ENCODE data around the gene BTG3.

BTG3 gene

DNA sequence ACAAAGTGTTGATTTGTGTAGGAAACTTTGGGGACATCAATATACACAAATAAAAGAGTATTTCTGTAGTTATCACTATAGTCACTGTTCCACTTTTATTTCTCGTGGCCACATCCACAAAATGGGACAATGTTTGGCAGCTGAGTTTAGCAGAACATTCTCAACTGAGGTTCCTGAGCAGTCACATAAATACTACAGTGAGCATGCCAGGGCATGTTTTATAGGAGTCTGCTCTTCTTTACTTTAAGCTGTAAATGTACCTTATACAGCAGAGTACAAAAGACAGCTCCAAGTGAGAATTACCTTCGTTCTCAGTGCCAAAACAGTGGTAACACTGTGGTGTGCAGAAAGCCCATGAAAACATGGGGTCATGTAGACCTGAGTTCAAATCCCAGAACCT, 5.0 kb downstream of the BTG3 start:
- H3K4me2 ChIP-seq (ENCODE audit: low read depth, low read length), result no peak overlapping the region
- H3K27ac ChIP-seq (ENCODE audit: low read length), result no peak overlapping the region
- H3K4me1 ChIP-seq (ENCODE audit: low read length), result peaks cover 6% of the 10 kb centered on the region
- no peaks in the 10 kb centered on the region for H3K9me2 ChIP-seq (replicated peaks; ENCODE audit: insufficient read depth, low read length)
- peaks cover 28% of the 10 kb centered on the region for H4K20me1 ChIP-seq (ENCODE audit: insufficient read depth, low read length)
- H3K79me2 ChIP-seq (ENCODE audit: low read length), result peaks cover 97% of the 10 kb centered on the region
- peaks cover 7% of the 10 kb centered on the region for H3F3A ChIP-seq (ENCODE audit: insufficient read depth, low read length)
- no peak overlapping the region for H2AFZ ChIP-seq (ENCODE audit: low read length)
- DNase-seq, result no peak
- no peak overlapping the region for H3K9ac ChIP-seq (ENCODE audit: low read length)
- peaks cover 30% of the 10 kb centered on the region for H3K36me3 ChIP-seq (replicated peaks; ENCODE audit: insufficient read depth, low read length)
- TF ChIP-seq EZH2 (optimal IDR thresholded peaks at IDR 0.05; ENCODE audit: low read depth, low read length) (no peak), EZH2phosphoT487 (IDR thresholded peaks at IDR 0.05; ENCODE audit: low read length) (no peak)
- H3K27me3 ChIP-seq (replicated peaks; ENCODE audit: insufficient read depth, low read length), result no peaks in the 10 kb centered on the region
- no peak overlapping the region for H3K4me3 ChIP-seq (ENCODE audit: low read length)
- no peaks in the 10 kb centered on the region for H3K9me3 ChIP-seq (replicated peaks; ENCODE audit: insufficient read depth, low read length)

DNA sequence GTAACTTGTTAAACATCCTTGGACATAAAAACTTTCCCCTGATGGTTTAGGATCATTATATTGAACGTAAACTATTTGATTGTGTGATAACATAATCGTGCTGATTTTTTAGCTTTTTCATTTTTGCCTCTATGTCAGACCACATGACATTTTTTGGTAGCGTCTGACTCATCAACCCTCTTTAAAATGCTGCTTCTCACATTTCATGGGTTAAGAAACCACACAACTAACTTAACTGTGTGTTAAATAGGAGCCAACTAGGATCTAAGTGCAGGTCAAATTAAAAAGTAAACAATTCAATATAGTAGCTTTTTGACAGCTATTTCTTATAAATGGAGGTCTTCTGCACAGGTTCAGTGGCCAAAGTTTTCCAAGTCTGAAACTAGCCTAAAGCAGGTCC, 9.8 kb downstream of the BTG3 start:
- Histone ChIP-seq H3K36me3 (replicated peaks; ENCODE audit: insufficient read depth, low read length) (peaks cover 29% of the 10 kb centered on the region), H3K9ac (ENCODE audit: low read length) (no peak overlapping the region), H3K4me1 (ENCODE audit: low read length) (0 out of 2 replicates have a peak, but pooled peaks cover 3% of the 10 kb centered on the region), H3K27me3 (replicated peaks; ENCODE audit: insufficient read depth, low read length) (no peaks in the 10 kb centered on the region), H3F3A (ENCODE audit: insufficient read depth, low read length) (no peaks in the 10 kb centered on the region; the same call in 1 of the 2 replicates), H4K20me1 (ENCODE audit: insufficient read depth, low read length) (peaks cover 17% of the 10 kb centered on the region; the same call in 1 of the 2 replicates), H3K9me3 (replicated peaks; ENCODE audit: insufficient read depth, low read length) (no peaks in the 10 kb centered on the region), H2AFZ (ENCODE audit: low read length) (no peak overlapping the region), H3K9me2 (replicated peaks; ENCODE audit: insufficient read depth, low read length) (no peaks in the 10 kb centered on the region), H3K27ac (ENCODE audit: low read length) (no peak overlapping the region), H3K4me2 (ENCODE audit: low read depth, low read length) (no peak overlapping the region), H3K79me2 (ENCODE audit: low read length) (peaks cover 85% of the 10 kb centered on the region), H3K4me3 (ENCODE audit: low read length) (no peak overlapping the region)
- TF ChIP-seq EZH2phosphoT487 (IDR thresholded peaks at IDR 0.05; ENCODE audit: low read length) (no peak), EZH2 (optimal IDR thresholded peaks at IDR 0.05; ENCODE audit: low read depth, low read length) (no peak)
- TF ChIP-seq, protein P1, sequence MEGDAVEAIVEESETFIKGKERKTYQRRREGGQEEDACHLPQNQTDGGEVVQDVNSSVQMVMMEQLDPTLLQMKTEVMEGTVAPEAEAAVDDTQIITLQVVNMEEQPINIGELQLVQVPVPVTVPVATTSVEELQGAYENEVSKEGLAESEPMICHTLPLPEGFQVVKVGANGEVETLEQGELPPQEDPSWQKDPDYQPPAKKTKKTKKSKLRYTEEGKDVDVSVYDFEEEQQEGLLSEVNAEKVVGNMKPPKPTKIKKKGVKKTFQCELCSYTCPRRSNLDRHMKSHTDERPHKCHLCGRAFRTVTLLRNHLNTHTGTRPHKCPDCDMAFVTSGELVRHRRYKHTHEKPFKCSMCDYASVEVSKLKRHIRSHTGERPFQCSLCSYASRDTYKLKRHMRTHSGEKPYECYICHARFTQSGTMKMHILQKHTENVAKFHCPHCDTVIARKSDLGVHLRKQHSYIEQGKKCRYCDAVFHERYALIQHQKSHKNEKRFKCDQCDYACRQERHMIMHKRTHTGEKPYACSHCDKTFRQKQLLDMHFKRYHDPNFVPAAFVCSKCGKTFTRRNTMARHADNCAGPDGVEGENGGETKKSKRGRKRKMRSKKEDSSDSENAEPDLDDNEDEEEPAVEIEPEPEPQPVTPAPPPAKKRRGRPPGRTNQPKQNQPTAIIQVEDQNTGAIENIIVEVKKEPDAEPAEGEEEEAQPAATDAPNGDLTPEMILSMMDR (IDR thresholded peaks at IDR 0.05; ENCODE audit: low read length), result no peak
- DNase-seq, result no peak

DNA sequence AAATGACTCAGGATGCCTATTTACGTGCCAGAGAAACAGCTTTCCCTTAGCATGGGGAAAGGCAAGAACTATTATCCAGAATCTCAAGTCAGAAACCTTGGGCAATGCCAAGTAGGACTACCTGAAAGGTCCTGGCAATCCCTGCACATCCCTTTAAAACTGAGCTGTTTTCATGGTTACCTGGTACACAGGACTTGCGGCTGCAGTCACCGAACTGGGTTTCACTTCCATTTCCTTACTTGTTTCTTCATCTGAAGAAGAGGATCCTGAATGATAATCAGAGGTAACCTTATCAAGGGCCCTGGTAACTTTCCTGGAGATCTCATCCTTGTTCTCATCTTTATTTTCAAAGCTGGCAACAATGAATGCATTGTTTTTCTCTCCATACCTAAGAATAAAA, 14.3 kb downstream of the BTG3 start:
- no peaks in the 10 kb centered on the region for H4K20me1 ChIP-seq (ENCODE audit: insufficient read depth, low read length)
- peak overlapping the region; percentile 15; the same call in 1 of the 2 replicates for H3K27ac ChIP-seq (ENCODE audit: low read length)
- TF ChIP-seq EZH2phosphoT487 (IDR thresholded peaks at IDR 0.05; ENCODE audit: low read length) (no peak), EZH2 (optimal IDR thresholded peaks at IDR 0.05; ENCODE audit: low read depth, low read length) (no peak)
- TF ChIP-seq, protein P1 (IDR thresholded peaks at IDR 0.05; ENCODE audit: low read length), result no peak
- H3K27me3 ChIP-seq (replicated peaks; ENCODE audit: insufficient read depth, low read length), result no peaks in the 10 kb centered on the region
- peaks cover 53% of the 10 kb centered on the region for H3K79me2 ChIP-seq (ENCODE audit: low read length)
- no peak overlapping the region for H3K9ac ChIP-seq (ENCODE audit: low read length)
- no peak overlapping the region for H2AFZ ChIP-seq (ENCODE audit: low read length)
- no peak overlapping the region for H3K4me2 ChIP-seq (ENCODE audit: low read depth, low read length)
- no peaks in the 10 kb centered on the region; the same call in 1 of the 2 replicates for H3F3A ChIP-seq (ENCODE audit: insufficient read depth, low read length)
- H3K4me1 ChIP-seq (ENCODE audit: low read length), result 0 out of 2 replicates have a peak, but pooled peaks cover 3% of the 10 kb centered on the region
- no peak overlapping the region for H3K4me3 ChIP-seq (ENCODE audit: low read length)
- peaks cover 19% of the 10 kb centered on the region for H3K36me3 ChIP-seq (replicated peaks; ENCODE audit: insufficient read depth, low read length)
- H3K9me2 ChIP-seq (replicated peaks; ENCODE audit: insufficient read depth, low read length), result no peaks in the 10 kb centered on the region
- no peak for DNase-seq
- H3K9me3 ChIP-seq (replicated peaks; ENCODE audit: insufficient read depth, low read length), result no peaks in the 10 kb centered on the region

DNA sequence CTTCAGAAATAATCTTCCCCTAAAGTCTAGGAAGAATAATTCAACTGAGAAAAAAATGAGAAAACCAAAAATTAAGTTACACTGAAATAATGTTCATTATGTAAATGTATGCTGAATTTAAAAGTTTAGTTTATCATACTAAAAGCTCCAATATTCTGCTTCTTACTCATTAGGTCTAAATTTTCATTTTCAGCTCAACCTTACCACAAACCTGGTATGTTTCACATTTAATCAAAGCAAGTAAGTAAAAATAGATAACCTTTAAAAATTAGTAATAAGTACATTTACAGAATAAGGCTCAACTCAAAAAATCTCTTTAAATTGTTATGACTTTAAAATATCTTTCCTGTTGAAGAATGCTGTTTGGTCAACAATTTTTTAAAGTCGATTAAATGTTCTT, 15.0 kb downstream of the BTG3 start:
- TF ChIP-seq, protein P1 (IDR thresholded peaks at IDR 0.05; ENCODE audit: low read length), result no peak
- TF ChIP-seq EZH2phosphoT487 (IDR thresholded peaks at IDR 0.05; ENCODE audit: low read length) (no peak), EZH2 (optimal IDR thresholded peaks at IDR 0.05; ENCODE audit: low read depth, low read length) (no peak)
- H3K9me2 ChIP-seq (replicated peaks; ENCODE audit: insufficient read depth, low read length), result no peaks in the 10 kb centered on the region
- DNase-seq, result no peak
- no peaks in the 10 kb centered on the region for H3K9me3 ChIP-seq (replicated peaks; ENCODE audit: insufficient read depth, low read length)
- H3K4me2 ChIP-seq (ENCODE audit: low read depth, low read length), result no peak overlapping the region
- H3K79me2 ChIP-seq (ENCODE audit: low read length), result peaks cover 45% of the 10 kb centered on the region
- H3K4me3 ChIP-seq (ENCODE audit: low read length), result no peak overlapping the region
- no peaks in the 10 kb centered on the region for H3K27me3 ChIP-seq (replicated peaks; ENCODE audit: insufficient read depth, low read length)
- H4K20me1 ChIP-seq (ENCODE audit: insufficient read depth, low read length), result no peaks in the 10 kb centered on the region
- H3K4me1 ChIP-seq (ENCODE audit: low read length), result 0 out of 2 replicates have a peak, but pooled peaks cover 3% of the 10 kb centered on the region
- no peak overlapping the region for H3K9ac ChIP-seq (ENCODE audit: low read length)
- no peak overlapping the region for H2AFZ ChIP-seq (ENCODE audit: low read length)
- peaks cover 13% of the 10 kb centered on the region; the same call in 1 of the 2 replicates for H3K36me3 ChIP-seq (replicated peaks; ENCODE audit: insufficient read depth, low read length)
- no peak overlapping the region for H3K27ac ChIP-seq (ENCODE audit: low read length)
- H3F3A ChIP-seq (ENCODE audit: insufficient read depth, low read length), result no peaks in the 10 kb centered on the region; the same call in 1 of the 2 replicates
